ENCODE measurements around the gene PYGO2. TPM values are rescaled to one million over a fixed set of nuclear protein-coding genes. Genes with fewer than 3 reads are reported as not detected.
"Not testable (repeated sequence)": the region's sequence is repeated elsewhere in the genome, so short reads cannot be mapped to it uniquely, and the experiment has no call there.

PYGO2 gene
- total RNA-seq, 2 experiments from 2014 or later: 44.3 to 47.3 TPM

GRCh38 chr1:154995301-154995983, 33.9 kb upstream of the PYGO2 start:
- POLR2A ChIA-PET: interaction anchor here (0.5 to 1.7 kb wide), 8 partner anchors 11 to 1168 kb away, joined by 3 to 16 read pairs (median 4); partner anchors contain the start of gene FLAD1
- DNase-seq (ENCODE audit: low spot score): peak; percentile 48

GRCh38 chr1:154994591-154994990, 33.0 kb upstream of the PYGO2 start:
- intact Hi-C loops (cut with micrococcal nuclease; ENCODE audit: unreplicated experiment): no loop called here
- BruUV-seq (replicated peaks): no TSS peak
- Histone ChIP-seq H3K79me2 (ENCODE audit: insufficient read depth, low read depth, low read length) (peaks cover 3% of the 10 kb centered on the region; the same call in 1 of the 2 replicates), H3K36me3 (ENCODE audit: insufficient read depth, low read length) (peaks cover 18% of the 10 kb centered on the region), H3K4me2 (ENCODE audit: low read length) (peak overlapping the region; percentile 9; the same call in 1 of the 2 replicates), H2AFZ (ENCODE audit: low read length) (no peak overlapping the region), H3K9me2 (ENCODE audit: insufficient read depth, low read length) (no peaks in the 10 kb centered on the region), H3K4me3 (ENCODE audit: low read depth, low read length, poor library complexity, severe bottlenecking) (no peak overlapping the region), H3K9me3 (ENCODE audit: low read length) (no peaks in the 10 kb centered on the region), H3K27ac (ENCODE audit: low read depth, low read length, poor library complexity, severe bottlenecking) (peak overlapping the region; percentile 20), H3K4me1 (ENCODE audit: insufficient read depth, low read length, poor library complexity, severe bottlenecking) (peaks cover 41% of the 10 kb centered on the region), H4K20me1 (ENCODE audit: insufficient read depth, low read length) (no peaks in the 10 kb centered on the region)
- ChIA-PET POLR2A (interaction anchor here (0.6 to 1.7 kb wide), 5 partner anchors 11 to 881 kb away, joined by 3 to 16 read pairs (median 4); partner anchors contain the start of genes FLAD1 and PBXIP1), CTCF (ENCODE audit: unreplicated experiment) (interaction anchor here (0.5 kb wide), 1 partner anchor 65 kb away, joined by 6 read pairs; no protein-coding TSS in a partner anchor)
- peak; percentile 42 for DNase-seq (ENCODE audit: low spot score)
- TF ChIP-seq CTCF (conservative IDR thresholded peaks at IDR 0.05; ENCODE audit: low read length): no peak
- TF ChIP-seq EZH2phosphoT487 (IDR thresholded peaks at IDR 0.05; ENCODE audit: borderline replicate concordance, low read depth, low read length): no peak

More at GRCh38 chr1:154995301-154995983, 33.9 kb upstream of the PYGO2 start:
- CTCF ChIA-PET (ENCODE audit: unreplicated experiment); H3K9me3 ChIP-seq (ENCODE audit: low read length); H4K20me1 ChIP-seq (ENCODE audit: insufficient read depth, low read length); H3K36me3 ChIP-seq (ENCODE audit: insufficient read depth, low read length); H3K9me2 ChIP-seq (ENCODE audit: insufficient read depth, low read length); H3K79me2 ChIP-seq (ENCODE audit: insufficient read depth, low read depth, low read length); H3K4me3 ChIP-seq (ENCODE audit: low read depth, low read length, poor library complexity, severe bottlenecking); H2AFZ ChIP-seq (ENCODE audit: low read length); BruUV-seq (replicated peaks); intact Hi-C loops (cut with micrococcal nuclease; ENCODE audit: unreplicated experiment); H3K27ac ChIP-seq (ENCODE audit: low read depth, low read length, poor library complexity, severe bottlenecking); H3K4me2 ChIP-seq (ENCODE audit: low read length): not testable (repeated sequence)
- TF ChIP-seq CTCF (conservative IDR thresholded peaks at IDR 0.05; ENCODE audit: low read length): peak; percentile 63
- H3K4me1 ChIP-seq (ENCODE audit: insufficient read depth, low read length, poor library complexity, severe bottlenecking): peaks cover 49% of the 10 kb centered on the region

GRCh38 chr1:154994269-154994587, 32.6 kb upstream of the PYGO2 start:
- CTCF ChIA-PET (ENCODE audit: unreplicated experiment): interaction anchor here (0.5 kb wide), 1 partner anchor 65 kb away, joined by 6 read pairs; no protein-coding TSS in a partner anchor
- H3K4me3 ChIP-seq (ENCODE audit: low read depth, low read length, poor library complexity, severe bottlenecking): no peak overlapping the region
- peaks cover 4% of the 10 kb centered on the region; the same call in 1 of the 2 replicates for H3K79me2 ChIP-seq (ENCODE audit: insufficient read depth, low read depth, low read length)
- no TSS peak for BruUV-seq (replicated peaks)
- peaks cover 22% of the 10 kb centered on the region for H3K36me3 ChIP-seq (ENCODE audit: insufficient read depth, low read length)
- H3K9me3 ChIP-seq (ENCODE audit: low read length): no peaks in the 10 kb centered on the region
- H3K4me2 ChIP-seq (ENCODE audit: low read length): no peak overlapping the region
- no peaks in the 10 kb centered on the region for H3K9me2 ChIP-seq (ENCODE audit: insufficient read depth, low read length)
- H3K4me1 ChIP-seq (ENCODE audit: insufficient read depth, low read length, poor library complexity, severe bottlenecking): peaks cover 38% of the 10 kb centered on the region
- no peak for DNase-seq (ENCODE audit: low spot score)
- H3K27ac ChIP-seq (ENCODE audit: low read depth, low read length, poor library complexity, severe bottlenecking): peak overlapping the region; percentile 20
- intact Hi-C loops (cut with micrococcal nuclease; ENCODE audit: unreplicated experiment): no loop called here
- POLR2A ChIA-PET: interaction anchor here (1.0 to 1.7 kb wide), 4 partner anchors 10 to 38 kb away, joined by 3 to 16 read pairs (median 4); partner anchors contain the start of genes FLAD1 and PBXIP1
- no peak for TF ChIP-seq EZH2phosphoT487 (IDR thresholded peaks at IDR 0.05; ENCODE audit: borderline replicate concordance, low read depth, low read length)
- no peak for TF ChIP-seq CTCF (conservative IDR thresholded peaks at IDR 0.05; ENCODE audit: low read length)
- no peaks in the 10 kb centered on the region for H4K20me1 ChIP-seq (ENCODE audit: insufficient read depth, low read length)
- no peak overlapping the region for H2AFZ ChIP-seq (ENCODE audit: low read length)
